Neutrophil (primary cell): ENCODE data around the gene ATF4.
"Not testable (repeated sequence)": the region's sequence is repeated elsewhere in the genome, so short reads cannot be mapped to it uniquely, and the experiment has no call there.

Source experiments
- H3K27ac ChIP-seq: fragments of 200-600 bp; sonication (generic); 2 replicates; pipeline ENCODE4 v1.5.1; 2016; ENCODE audit warnings: mild to moderate bottlenecking, moderate library complexity
- H3K27me3 ChIP-seq: fragments of 200-600 bp; sonication (generic); 2 replicates; pipeline ENCODE4 v1.6.0; 2016; ENCODE audit warnings: mild to moderate bottlenecking
- H3K36me3 ChIP-seq: fragments of 200-600 bp; sonication (generic); 2 replicates; pipeline ENCODE4 v1.5.1; 2017
- H3K4me1 ChIP-seq, 2 experiments: fragments of 200-600 bp in 1 of 2; sonication (generic) in 1 of 2; 1 replicate in 1 of 2; 2 replicates in 1 of 2; pipeline versions ENCODE4 v1.5.1 to v1.6.1; 2013 to 2016; ENCODE audit warnings: low read depth in 1 of 2, low read length in 1 of 2, mild to moderate bottlenecking in 1 of 2, moderate library complexity in 1 of 2; ENCODE audit not compliant: control insufficient read depth in 1 of 2, insufficient read depth in 1 of 2
- H3K4me3 ChIP-seq, 2 experiments: fragments of 200-600 bp in 1 of 2; sonication (generic) in 1 of 2; 1 replicate in 1 of 2; 2 replicates in 1 of 2; pipeline ENCODE4 v1.5.1; 2013 to 2016; ENCODE audit warnings: low read depth in 1 of 2, low read length in 1 of 2, mild to moderate bottlenecking in 1 of 2, moderate library complexity in 1 of 2
- H3K9me3 ChIP-seq: fragments of 200-600 bp; sonication (generic); 2 replicates; pipeline ENCODE4 v1.5.1; 2016
- CTCF ChIP-seq: fragments of 200-600 bp; sonication (generic); IDR thresholded peaks from 2 replicates; pipeline ENCODE4 v1.5.1; 2016; ENCODE audit warnings: antibody characterized with exemption

The ATF4 gene

GRCh38 chr22:39504071-39504470 lies 16.3 kb upstream of the ATF4 start:
- H3K4me1 ChIP-seq = peaks cover 20 to 25% of the 10 kb centered on the region in 2 experiments
- no peaks in the 10 kb centered on the region for H3K9me3 ChIP-seq
- H3K27ac ChIP-seq = no peak overlapping the region
- peaks cover 44% of the 10 kb centered on the region for H3K36me3 ChIP-seq
- H3K27me3 ChIP-seq = no peaks in the 10 kb centered on the region
- no peak for TF ChIP-seq CTCF
- no peak overlapping the region for H3K4me3 ChIP-seq

GRCh38 chr22:39507021-39507420 lies 13.3 kb upstream of the ATF4 start:
- H3K27me3 ChIP-seq, H3K9me3 ChIP-seq, H3K27ac ChIP-seq, H3K4me3 ChIP-seq: not testable (repeated sequence)
- peaks cover 13 to 19% of the 10 kb centered on the region in 2 experiments for H3K4me1 ChIP-seq
- H3K36me3 ChIP-seq = peaks cover 70% of the 10 kb centered on the region

GRCh38 chr22:39508393-39508792 lies 12.0 kb upstream of the ATF4 start:
- Histone ChIP-seq H3K36me3 (peaks cover 84% of the 10 kb centered on the region), H3K9me3 (no peaks in the 10 kb centered on the region), H3K4me1 (peaks cover 4 to 5% of the 10 kb centered on the region in 2 experiments), H3K4me3 (no peak overlapping the region), H3K27ac (no peak overlapping the region), H3K27me3 (no peaks in the 10 kb centered on the region)
- TF ChIP-seq CTCF = no peak

GRCh38 chr22:39510529-39511149 lies 9.7 kb upstream of the ATF4 start:
- no peak overlapping the region for H3K4me3 ChIP-seq
- H3K36me3 ChIP-seq = peaks cover 85% of the 10 kb centered on the region
- no peak overlapping the region for H3K27ac ChIP-seq
- H3K9me3 ChIP-seq = no peaks in the 10 kb centered on the region
- no peaks in the 10 kb centered on the region for H3K27me3 ChIP-seq
- H3K4me1 ChIP-seq = peaks cover 5 to 7% of the 10 kb centered on the region in 2 experiments
- TF ChIP-seq CTCF = no peak

- Histone ChIP-seq H3K9me3 (no peaks in the 10 kb centered on the region), H3K27me3 (no peaks in the 10 kb centered on the region), H3K4me3 (no peak overlapping the region), H3K36me3 (peaks cover 79% of the 10 kb centered on the region), H3K27ac (no peak overlapping the region), H3K4me1 (peaks cover 5 to 7% of the 10 kb centered on the region in 2 experiments)
- no peak for TF ChIP-seq CTCF
Observed at GRCh38 chr22:39511226-39511625, 9.1 kb upstream of the ATF4 start.

- Histone ChIP-seq H3K27ac (no peak overlapping the region), H3K27me3 (no peaks in the 10 kb centered on the region), H3K36me3 (peaks cover 71% of the 10 kb centered on the region), H3K4me1 (peaks cover 5 to 7% of the 10 kb centered on the region in 2 experiments), H3K4me3 (no peak overlapping the region), H3K9me3 (no peaks in the 10 kb centered on the region)
- no peak for TF ChIP-seq CTCF
Observed at GRCh38 chr22:39512026-39512425, 8.3 kb upstream of the ATF4 start.
